WTC11 (cell line): ENCODE results near the gene MBNL1. TPM values are rescaled to one million over a fixed set of nuclear protein-coding genes. Genes with fewer than 3 reads are reported as not detected.

ENCODE experiments used
- ATAC-seq: fragments of 200-7000 bp; cut with Tn5 transposase; 2 replicates; pipeline ENCODE4 v1.10.0; 2021; ENCODE audit warnings: mild to moderate bottlenecking, moderate library complexity
- CTCF ChIA-PET: fragments of 300-600 bp; sonication (Branson Sonifier 250); formaldehyde crosslinking; loops from one replicate; lab custom pipeline; 2021; ENCODE audit warnings: antibody characterized with exemption; lab: Charles Lee
- POLR2A ChIA-PET: fragments of 350-600 bp; sonication (Branson Sonifier 250); formaldehyde crosslinking; loops from one replicate; lab custom pipeline; 2021; ENCODE audit warnings: antibody characterized with exemption; lab: Charles Lee
- DNase-seq: peaks from one replicate; pipeline ENCODE4 v3.0.0; 2021; ENCODE audit warnings: low spot score
- H3K27ac Mint-ChIP-seq: 2 replicates; pipeline ENCODE4 v1.8.0; 2021; ENCODE audit warnings: mixed read lengths
- H3K27me3 Mint-ChIP-seq: 2 replicates; pipeline ENCODE4 v1.8.0; 2021; ENCODE audit warnings: low read depth, mild to moderate bottlenecking, moderate library complexity, mixed read lengths
- H3K36me3 Mint-ChIP-seq: 2 replicates; pipeline ENCODE4 v1.8.0; 2021; ENCODE audit warnings: mixed read lengths
- H3K4me1 Mint-ChIP-seq: 2 replicates; pipeline ENCODE4 v1.8.0; 2022; ENCODE audit warnings: mixed read lengths
- H3K4me3 Mint-ChIP-seq: 2 replicates; pipeline ENCODE4 v1.8.0; 2021; ENCODE audit warnings: mild to moderate bottlenecking, moderate library complexity, mixed read lengths
- H3K9me3 Mint-ChIP-seq: 2 replicates; pipeline ENCODE4 v1.8.0; 2021; ENCODE audit warnings: mixed read lengths
- ARID4B ChIP-seq: sonication (generic); formaldehyde crosslinking; IDR thresholded peaks from 2 replicates; pipeline ENCODE4 v1.8.0; 2023; ENCODE audit warnings: missing genetic modification reagents, mild to moderate bottlenecking, borderline replicate concordance
- ATF3 ChIP-seq: sonication (generic); formaldehyde crosslinking; conservative IDR thresholded peaks from 2 replicates; pipeline ENCODE4 v1.8.1; 2022; ENCODE audit warnings: mild to moderate bottlenecking, missing genetic modification reagents
- EMX1 ChIP-seq: fragments of 250-450 bp; sonication (Bioruptor Pico); IDR thresholded peaks from 2 replicates; pipeline ENCODE4 v1.8.0; 2021; ENCODE audit warnings: mild to moderate bottlenecking
- ETV6 ChIP-seq: sonication (generic); formaldehyde crosslinking; IDR thresholded peaks from 2 replicates; pipeline ENCODE4 v1.8.1; 2022; ENCODE audit warnings: mild to moderate bottlenecking, missing genetic modification reagents
- FOXK1 ChIP-seq: sonication (generic); formaldehyde crosslinking; IDR thresholded peaks from 2 replicates; pipeline ENCODE4 v1.8.0; 2022; ENCODE audit warnings: mild to moderate bottlenecking, moderate library complexity, missing genetic modification reagents
- GRHL2 ChIP-seq: fragments of 250-450 bp; sonication (Bioruptor Pico); IDR thresholded peaks from 2 replicates; pipeline ENCODE4 v1.8.0; 2022; ENCODE audit warnings: mild to moderate bottlenecking, moderate library complexity; ENCODE audit not compliant: insufficient replicate concordance, severe bottlenecking
- JUN ChIP-seq: sonication (generic); formaldehyde crosslinking; IDR thresholded peaks from 2 replicates; pipeline ENCODE4 v1.8.0; 2023; ENCODE audit warnings: mild to moderate bottlenecking, missing genetic modification reagents
- MAX ChIP-seq: sonication (generic); formaldehyde crosslinking; IDR thresholded peaks from 2 replicates; pipeline ENCODE4 v1.8.0; 2022; ENCODE audit warnings: mild to moderate bottlenecking, missing genetic modification reagents
- MYBL2 ChIP-seq: sonication (generic); formaldehyde crosslinking; IDR thresholded peaks from 2 replicates; pipeline ENCODE4 v1.8.1; 2023; ENCODE audit warnings: mild to moderate bottlenecking, moderate library complexity, missing genetic modification reagents
- NFATC4 ChIP-seq: fragments of 250-450 bp; sonication (Bioruptor Pico); IDR thresholded peaks from 2 replicates; pipeline ENCODE4 v1.9.0; 2021; ENCODE audit warnings: mild to moderate bottlenecking
- NFE2L1 ChIP-seq: sonication (generic); formaldehyde crosslinking; IDR thresholded peaks from 2 replicates; pipeline ENCODE4 v1.8.1; 2023; ENCODE audit warnings: missing genetic modification reagents
- NR2C2 ChIP-seq: sonication (generic); formaldehyde crosslinking; IDR thresholded peaks from 2 replicates; pipeline ENCODE4 v1.8.0; 2022; ENCODE audit warnings: mild to moderate bottlenecking, missing genetic modification reagents
- RORB ChIP-seq: fragments of 250-450 bp; sonication (Bioruptor Pico); IDR thresholded peaks from 2 replicates; pipeline ENCODE4 v1.9.0; 2021; ENCODE audit warnings: mild to moderate bottlenecking
- TP53 ChIP-seq: sonication (generic); formaldehyde crosslinking; IDR thresholded peaks from 2 replicates; pipeline ENCODE4 v1.8.1; 2023; ENCODE audit warnings: mild to moderate bottlenecking, missing genetic modification reagents
- ZBTB43 ChIP-seq: sonication (generic); formaldehyde crosslinking; IDR thresholded peaks from 2 replicates; pipeline ENCODE4 v1.8.1; 2023; ENCODE audit warnings: mild to moderate bottlenecking, missing genetic modification reagents
- ZNF219 ChIP-seq: sonication (generic); formaldehyde crosslinking; IDR thresholded peaks from 2 replicates; pipeline ENCODE4 v1.8.0; 2023; ENCODE audit warnings: missing genetic modification reagents, mild to moderate bottlenecking, borderline replicate concordance
- ZNF263 ChIP-seq: sonication (generic); formaldehyde crosslinking; IDR thresholded peaks from 2 replicates; pipeline ENCODE4 v1.8.1; 2022; ENCODE audit warnings: low read depth, mild to moderate bottlenecking, moderate library complexity, missing genetic modification reagents
- ZNF396 ChIP-seq: fragments of 250-450 bp; sonication (Bioruptor Pico); IDR thresholded peaks from 2 replicates; pipeline ENCODE4 v1.8.0; 2021; ENCODE audit warnings: mild to moderate bottlenecking, moderate library complexity, borderline replicate concordance
- ZSCAN18 ChIP-seq: fragments of 250-450 bp; sonication (Bioruptor Pico); IDR thresholded peaks from 2 replicates; pipeline ENCODE4 v2.1.2; 2022; ENCODE audit warnings: mild to moderate bottlenecking, moderate library complexity
- total RNA-seq: library from RNA; stranded (reverse); gene quantifications from 3 replicates; pipeline ENCODE4 v1.2.3, GENCODE V29; 2021
- TF ChIP-seq, protein P1 (sequence below): fragments of 250-450 bp; sonication (Bioruptor Pico); conservative IDR thresholded peaks from 2 replicates; pipeline ENCODE4 v1.9.0; 2021; ENCODE audit warnings: mild to moderate bottlenecking

The MBNL1 gene
- total RNA-seq, 1 experiment from 2014 or later: 20.4 TPM

- Mint-ChIP-seq H3K4me1 (peaks cover 6% of the 10 kb centered on the region), H3K36me3 (peaks cover 4% of the 10 kb centered on the region; the same call in 1 of the 2 replicates), H3K27me3 (no peaks in the 10 kb centered on the region), H3K27ac (no peak overlapping the region), H3K9me3 (no peaks in the 10 kb centered on the region), H3K4me3 (no peak overlapping the region)
- ChIA-PET POLR2A (no interaction called here), CTCF (no interaction called here)
- ATAC-seq (no peak), DNase-seq (no peak)
- TF ChIP-seq NR2C2 (CRISPR knock-in tag) (no peak), NFATC4 (no peak), RORB (CRISPR knock-in tag) (no peak), NFE2L1 (CRISPR knock-in tag) (no peak), ATF3 (CRISPR knock-in tag) (no peak), ETV6 (CRISPR knock-in tag) (no peak), TP53 (no peak)
- TF ChIP-seq, protein P1, sequence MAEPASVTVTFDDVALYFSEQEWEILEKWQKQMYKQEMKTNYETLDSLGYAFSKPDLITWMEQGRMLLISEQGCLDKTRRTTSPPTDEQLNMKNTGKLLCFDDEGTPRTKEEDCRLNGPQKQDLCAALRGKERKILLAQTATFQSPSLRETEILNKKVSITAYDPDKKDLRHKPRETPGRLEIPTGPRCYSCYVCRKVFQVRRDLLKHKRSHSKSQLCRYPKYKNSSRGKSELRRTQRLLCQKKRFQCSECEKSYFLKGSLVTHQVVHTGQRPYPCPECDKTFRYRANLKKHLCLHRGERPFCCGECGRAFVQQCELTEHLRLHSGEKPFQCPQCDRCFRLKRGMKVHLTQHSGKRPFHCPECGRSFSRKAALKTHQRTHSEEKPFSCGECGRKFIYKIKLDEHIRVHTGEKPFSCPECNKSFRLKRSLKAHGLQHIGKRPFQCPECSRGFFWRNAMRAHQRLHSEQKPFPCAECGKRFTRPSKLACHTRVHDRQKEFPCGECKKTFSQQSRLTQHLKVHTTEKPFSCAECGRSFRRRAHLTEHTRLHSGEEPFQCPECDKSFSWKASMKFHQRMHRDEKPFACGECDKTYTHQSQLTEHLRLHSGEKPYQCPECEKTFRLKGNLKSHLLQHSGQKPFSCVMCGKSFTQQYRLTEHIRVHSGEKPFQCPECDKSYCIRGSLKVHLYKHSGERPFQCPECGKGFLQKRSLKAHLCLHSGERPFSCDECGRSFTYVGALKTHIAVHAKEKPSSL: no peak
These were observed 185.5 kb downstream of the MBNL1 start for GRCh38 chr3:152454076-152454875.

DNA sequence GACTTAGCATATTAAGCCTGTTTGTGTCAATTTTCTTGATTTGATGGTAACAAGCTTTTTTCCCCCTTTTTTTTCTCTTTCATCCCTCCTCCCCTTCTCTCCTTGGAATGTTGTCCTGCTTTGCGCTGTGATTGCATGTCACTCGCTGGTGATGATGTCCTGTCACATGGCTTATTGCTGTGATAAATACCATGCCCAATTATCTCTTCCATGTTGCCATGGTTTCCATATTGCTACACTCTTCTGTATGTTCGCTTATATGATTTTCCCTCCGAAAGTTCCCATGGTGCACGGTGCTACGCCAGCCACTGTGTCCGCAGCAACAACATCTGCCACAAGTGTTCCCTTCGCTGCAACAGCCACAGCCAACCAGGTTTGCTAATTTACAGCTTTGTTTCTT, 187.3 kb downstream of the MBNL1 start:
- ATAC-seq: no peak
- ChIA-PET POLR2A (no interaction called here), CTCF (no interaction called here)
- Mint-ChIP-seq H3K4me3 (no peak overlapping the region), H3K9me3 (no peaks in the 10 kb centered on the region), H3K4me1 (peaks cover 10% of the 10 kb centered on the region), H3K27ac (no peak overlapping the region), H3K36me3 (peaks cover 10% of the 10 kb centered on the region), H3K27me3 (no peaks in the 10 kb centered on the region)
- DNase-seq: no peak
- TF ChIP-seq FOXK1 (CRISPR knock-in tag): no peak
- TF ChIP-seq ZNF219 (CRISPR knock-in tag): no peak
- no peak for TF ChIP-seq MYBL2 (CRISPR knock-in tag)
- no peak for TF ChIP-seq ARID4B (CRISPR knock-in tag)
- no peak for TF ChIP-seq ZNF396 (CRISPR knock-in tag)
- TF ChIP-seq NR2C2 (CRISPR knock-in tag): no peak
- TF ChIP-seq ZBTB43 (CRISPR knock-in tag): no peak
- TF ChIP-seq GRHL2 (CRISPR knock-in tag): no peak
- TF ChIP-seq EMX1 (CRISPR knock-in tag): no peak
- no peak for TF ChIP-seq ZSCAN18
- no peak for TF ChIP-seq MAX (CRISPR knock-in tag)
- no peak for TF ChIP-seq JUN (CRISPR knock-in tag)
- TF ChIP-seq ZNF263 (CRISPR knock-in tag): no peak
